GM23338 (cell line): Measurements from ENCODE around the gene ABCC9. TPM values are rescaled to one million over a fixed set of nuclear protein-coding genes. Genes with fewer than 3 reads are reported as not detected.

Source experiments
- ATAC-seq: fragments of 200-7000 bp; cut with Tn5 transposase; 3 replicates; pipeline ENCODE4 v1.9.1; 2020
- DNase-seq: peaks from one replicate; pipeline ENCODE4 v3.0.0-alpha.2; 2015; ENCODE audit warnings: low spot score
- H2AFZ ChIP-seq: fragments of 200-600 bp; sonication (generic); 2 replicates; pipeline ENCODE4 v1.8.0; 2016; ENCODE audit warnings: antibody characterized with exemption, mild to moderate bottlenecking, moderate library complexity
- H3F3A ChIP-seq: fragments of 200-600 bp; sonication (generic); replicated peaks from 2 replicates; pipeline ENCODE4 v1.8.0; 2017; ENCODE audit warnings: antibody characterized with exemption, mixed run types, low read depth
- H3K27ac ChIP-seq: fragments of 200-600 bp; sonication (generic); 2 replicates; pipeline ENCODE4 v1.6.1; 2016; ENCODE audit warnings: low read depth
- H3K27me3 ChIP-seq: fragments of 200-600 bp; sonication (generic); 2 replicates; pipeline ENCODE4 v1.8.0; 2016; ENCODE audit warnings: mild to moderate bottlenecking, mixed run types, moderate library complexity; ENCODE audit not compliant: insufficient read depth
- H3K36me3 ChIP-seq: fragments of 200-600 bp; sonication (generic); 2 replicates; pipeline ENCODE4 v1.8.0; 2016; ENCODE audit warnings: mild to moderate bottlenecking; ENCODE audit not compliant: insufficient read depth
- H3K4me1 ChIP-seq: fragments of 200-600 bp; sonication (generic); 2 replicates; pipeline ENCODE4 v1.8.0; 2016; ENCODE audit warnings: mild to moderate bottlenecking, moderate library complexity; ENCODE audit not compliant: insufficient read depth
- H3K4me2 ChIP-seq: fragments of 200-600 bp; sonication (generic); 2 replicates; pipeline ENCODE4 v1.7.1; 2017; ENCODE audit warnings: mixed run types
- H3K4me3 ChIP-seq: fragments of 200-600 bp; sonication (generic); 2 replicates; pipeline ENCODE4 v1.6.1; 2016; ENCODE audit warnings: mixed run types
- H3K79me2 ChIP-seq: fragments of 200-600 bp; sonication (generic); replicated peaks from 2 replicates; pipeline ENCODE4 v1.8.0; 2017; ENCODE audit warnings: mild to moderate bottlenecking; ENCODE audit not compliant: insufficient read depth
- H3K9me2 ChIP-seq: fragments of 200-600 bp; sonication (generic); 2 replicates; pipeline ENCODE4 v1.8.0; 2017; ENCODE audit not compliant: insufficient read depth
- H4K20me1 ChIP-seq: fragments of 200-600 bp; sonication (generic); replicated peaks from 2 replicates; pipeline ENCODE4 v1.8.0; 2017; ENCODE audit warnings: mild to moderate bottlenecking; ENCODE audit not compliant: insufficient read depth
- H3K27ac Mint-ChIP-seq: 2 replicates; pipeline ENCODE4 v1.8.0; 2020; ENCODE audit warnings: inconsistent platforms, mild to moderate bottlenecking, moderate library complexity, mixed read lengths
- H3K27me3 Mint-ChIP-seq: 3 replicates; pipeline ENCODE4 v1.8.0; 2022; ENCODE audit warnings: low read depth, mild to moderate bottlenecking, moderate library complexity, mixed read lengths, inconsistent platforms; ENCODE audit not compliant: insufficient read depth, poor library complexity
- H3K36me3 Mint-ChIP-seq: 3 replicates; pipeline ENCODE4 v1.8.0; 2021; ENCODE audit warnings: low read depth, mild to moderate bottlenecking, inconsistent platforms, moderate library complexity, mixed read lengths
- H3K4me1 Mint-ChIP-seq: 3 replicates; pipeline ENCODE4 v1.8.0; 2020; ENCODE audit warnings: mild to moderate bottlenecking, inconsistent platforms, mixed read lengths
- H3K4me3 Mint-ChIP-seq: 3 replicates; pipeline ENCODE4 v1.8.0; 2021; ENCODE audit warnings: moderate library complexity, mild to moderate bottlenecking, inconsistent platforms, mixed read lengths
- H3K9me3 Mint-ChIP-seq: 3 replicates; pipeline ENCODE4 v1.8.0; 2020; ENCODE audit warnings: moderate library complexity, mild to moderate bottlenecking, inconsistent platforms, mixed read lengths
- CREB1 ChIP-seq: fragments of 250-450 bp; sonication (Bioruptor Pico); IDR thresholded peaks from 2 replicates; pipeline ENCODE4 v1.5.0; 2020; ENCODE audit warnings: low read depth, mild to moderate bottlenecking, moderate library complexity
- EZH2phosphoT487 ChIP-seq: fragments of 200-600 bp; sonication (generic); IDR thresholded peaks from one replicate; pipeline ENCODE4 v1.8.1; 2018; ENCODE audit warnings: antibody characterized with exemption; ENCODE audit not compliant: unreplicated experiment
- JUNB ChIP-seq: IDR thresholded peaks from one replicate; pipeline ENCODE4 v1.6.1; 2016; ENCODE audit warnings: antibody characterized with exemption; ENCODE audit not compliant: unreplicated experiment
- NANOG ChIP-seq: IDR thresholded peaks from 2 replicates; pipeline ENCODE4 v1.6.1; 2016; ENCODE audit warnings: antibody characterized with exemption, borderline replicate concordance
- POLR2AphosphoS5 ChIP-seq: IDR thresholded peaks from 2 replicates; pipeline ENCODE4 v1.6.1; 2016; ENCODE audit warnings: antibody characterized with exemption, low read depth
- REST ChIP-seq: IDR thresholded peaks from one replicate; pipeline ENCODE4 v1.6.1; 2018; ENCODE audit warnings: antibody characterized with exemption; ENCODE audit not compliant: unreplicated experiment
- STAT1 ChIP-seq: IDR thresholded peaks from one replicate; pipeline ENCODE4 v1.6.1; 2016; ENCODE audit warnings: antibody characterized with exemption; ENCODE audit not compliant: unreplicated experiment
- ZNF114 ChIP-seq: fragments of 250-450 bp; sonication (Bioruptor Pico); IDR thresholded peaks from 2 replicates; pipeline ENCODE4 v1.5.0; 2020; ENCODE audit warnings: mild to moderate bottlenecking, moderate library complexity
- ZNF331 ChIP-seq: fragments of 250-450 bp; sonication (Bioruptor Pico); IDR thresholded peaks from 2 replicates; pipeline ENCODE4 v1.5.0; 2020; ENCODE audit warnings: low read depth, mild to moderate bottlenecking, moderate library complexity
- ZNF462 ChIP-seq: fragments of 250-450 bp; sonication (Bioruptor Pico); IDR thresholded peaks from 2 replicates; pipeline ENCODE4 v1.5.0; 2020; ENCODE audit warnings: mild to moderate bottlenecking, moderate library complexity
- polyA plus RNA-seq: library from polyadenylated mRNA; unstranded; fragments of >200 nt; fragmentation: Nextera tagmentation; extraction: Ambion mirVana; gene quantifications from 2 replicates; pipeline ENCODE4 v1.2.1, GENCODE V29; 2016
- total RNA-seq: library from RNA; depleted of rRNA; stranded (reverse); fragments of >200 nt; shearing (Covaris generic); gene quantifications from 2 replicates; pipeline ENCODE4 v1.2.3, GENCODE V29; 2014
- TF ChIP-seq, protein P1 (sequence below), 2 experiments: fragments of 200-600 bp in 1 of 2; sonication (generic) in 1 of 2; conservative IDR thresholded peaks; 2 replicates each; pipeline versions ENCODE4 v1.5.1 to v1.6.1; 2016 to 2017; ENCODE audit warnings: antibody characterized with exemption in 2 of 2, low read depth in 2 of 2, mild to moderate bottlenecking in 2 of 2, moderate library complexity in 1 of 2
- TF ChIP-seq, protein P2 (sequence below): IDR thresholded peaks from 2 replicates; pipeline ENCODE4 v1.6.1; 2016; ENCODE audit warnings: antibody characterized with exemption

The ABCC9 gene
- total and polyA plus RNA-seq, 2 experiments from 2014 or later, result not detected

DNA sequence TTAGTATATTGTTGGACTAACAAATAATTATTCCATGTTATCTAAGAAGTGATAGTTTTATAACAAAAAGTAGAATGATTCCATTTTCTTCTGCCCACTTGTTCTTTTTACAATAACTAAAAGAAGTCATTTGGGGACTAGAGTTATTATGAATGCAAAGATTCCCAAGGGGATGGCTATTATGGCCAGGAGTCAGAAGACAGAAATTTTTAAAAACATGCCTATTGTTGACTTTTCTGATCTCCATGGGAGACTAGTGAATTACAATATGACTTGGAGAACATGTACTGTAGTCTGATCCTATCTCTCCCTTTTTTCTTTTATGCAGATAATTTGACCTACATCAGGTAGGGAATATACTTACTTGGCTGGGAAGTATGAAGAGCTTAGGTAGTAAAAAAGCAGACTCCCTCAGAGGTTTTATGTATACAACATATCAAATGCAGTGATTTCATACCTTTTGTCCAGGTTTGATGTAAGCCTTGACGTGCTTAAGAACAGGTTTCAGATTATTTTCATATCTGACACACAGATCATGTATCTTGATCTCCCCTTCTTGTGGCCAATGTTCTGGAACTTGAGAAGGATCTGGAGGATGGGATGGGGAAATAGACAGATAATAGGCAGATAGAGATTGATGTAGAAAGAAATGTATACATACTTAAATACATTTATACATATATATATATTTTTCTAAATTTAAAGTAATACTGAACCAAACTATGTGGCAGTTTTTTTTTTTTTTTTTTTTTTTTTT lies 125.7 kb downstream of the ABCC9 start:
- TF ChIP-seq ZNF114 (no peak), ZNF331 (CRISPR knock-in tag) (no peak), CREB1 (CRISPR knock-in tag) (no peak), NANOG (no peak), EZH2phosphoT487 (no peak), STAT1 (no peak), REST (no peak), POLR2AphosphoS5 (no peak), JUNB (no peak), ZNF462 (CRISPR knock-in tag) (no peak)
- TF ChIP-seq, protein P1, sequence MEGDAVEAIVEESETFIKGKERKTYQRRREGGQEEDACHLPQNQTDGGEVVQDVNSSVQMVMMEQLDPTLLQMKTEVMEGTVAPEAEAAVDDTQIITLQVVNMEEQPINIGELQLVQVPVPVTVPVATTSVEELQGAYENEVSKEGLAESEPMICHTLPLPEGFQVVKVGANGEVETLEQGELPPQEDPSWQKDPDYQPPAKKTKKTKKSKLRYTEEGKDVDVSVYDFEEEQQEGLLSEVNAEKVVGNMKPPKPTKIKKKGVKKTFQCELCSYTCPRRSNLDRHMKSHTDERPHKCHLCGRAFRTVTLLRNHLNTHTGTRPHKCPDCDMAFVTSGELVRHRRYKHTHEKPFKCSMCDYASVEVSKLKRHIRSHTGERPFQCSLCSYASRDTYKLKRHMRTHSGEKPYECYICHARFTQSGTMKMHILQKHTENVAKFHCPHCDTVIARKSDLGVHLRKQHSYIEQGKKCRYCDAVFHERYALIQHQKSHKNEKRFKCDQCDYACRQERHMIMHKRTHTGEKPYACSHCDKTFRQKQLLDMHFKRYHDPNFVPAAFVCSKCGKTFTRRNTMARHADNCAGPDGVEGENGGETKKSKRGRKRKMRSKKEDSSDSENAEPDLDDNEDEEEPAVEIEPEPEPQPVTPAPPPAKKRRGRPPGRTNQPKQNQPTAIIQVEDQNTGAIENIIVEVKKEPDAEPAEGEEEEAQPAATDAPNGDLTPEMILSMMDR (conservative IDR thresholded peaks at IDR 0.05; ENCODE audit: low read depth in 2 of 2), result no peak
- TF ChIP-seq, protein P2, sequence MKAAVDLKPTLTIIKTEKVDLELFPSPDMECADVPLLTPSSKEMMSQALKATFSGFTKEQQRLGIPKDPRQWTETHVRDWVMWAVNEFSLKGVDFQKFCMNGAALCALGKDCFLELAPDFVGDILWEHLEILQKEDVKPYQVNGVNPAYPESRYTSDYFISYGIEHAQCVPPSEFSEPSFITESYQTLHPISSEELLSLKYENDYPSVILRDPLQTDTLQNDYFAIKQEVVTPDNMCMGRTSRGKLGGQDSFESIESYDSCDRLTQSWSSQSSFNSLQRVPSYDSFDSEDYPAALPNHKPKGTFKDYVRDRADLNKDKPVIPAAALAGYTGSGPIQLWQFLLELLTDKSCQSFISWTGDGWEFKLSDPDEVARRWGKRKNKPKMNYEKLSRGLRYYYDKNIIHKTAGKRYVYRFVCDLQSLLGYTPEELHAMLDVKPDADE, result no peak
- H3K4me2 ChIP-seq, result no peak overlapping the region
- Mint-ChIP-seq H3K36me3 (no peaks in the 10 kb centered on the region), H3K27ac (no peak overlapping the region), H3K27me3 (peaks cover 2% of the 10 kb centered on the region), H3K4me1 (no peaks in the 10 kb centered on the region), H3K4me3 (no peak overlapping the region), H3K9me3 (no peaks in the 10 kb centered on the region)
- no peaks in the 10 kb centered on the region for H3K4me1 ChIP-seq
- ATAC-seq (no peak), DNase-seq (no peak)
- H3K36me3 ChIP-seq, result no peaks in the 10 kb centered on the region
- no peak overlapping the region for H3K27ac ChIP-seq
- H4K20me1 ChIP-seq, result no peaks in the 10 kb centered on the region
- H3K79me2 ChIP-seq, result no peaks in the 10 kb centered on the region
- no peaks in the 10 kb centered on the region for H3F3A ChIP-seq
- H3K9me2 ChIP-seq, result no peaks in the 10 kb centered on the region
- no peaks in the 10 kb centered on the region for H3K27me3 ChIP-seq
- no peak overlapping the region for H2AFZ ChIP-seq
- no peak overlapping the region for H3K4me3 ChIP-seq
